Activated CD8-positive, alpha-beta memory T cell treated with anti-CD3 and anti-CD28 coated beads, Interleukin-2, amount 50 U/mL, for 48 hours (primary cell): Measurements from ENCODE around the gene CDKL4.
"Not testable (repeated sequence)": the region's sequence is repeated elsewhere in the genome, so short reads cannot be mapped to it uniquely, and the experiment has no call there.

Experiments
- DNase-seq: peaks from one replicate; pipeline ENCODE4 v3.0.0-alpha.2; 2020

CDKL4 gene

GRCh38 chr2:39176997-39177396 is 66.8 kb downstream of the CDKL4 start:
- no peak for DNase-seq

- no peak for DNase-seq
Observed at GRCh38 chr2:39175026-39175812, 68.6 kb downstream of the CDKL4 start.

GRCh38 chr2:39174022-39174421 is 69.7 kb downstream of the CDKL4 start:
- DNase-seq, result no peak

GRCh38 chr2:39172047-39172706 is 71.6 kb downstream of the CDKL4 start:
- DNase-seq, result not testable (repeated sequence)

GRCh38 chr2:39171621-39172020 is 72.1 kb downstream of the CDKL4 start:
- no peak for DNase-seq

- DNase-seq, result no peak
Observed at GRCh38 chr2:39164089-39164488, 79.7 kb downstream of the CDKL4 start.

GRCh38 chr2:39160982-39161381 is 82.8 kb downstream of the CDKL4 start:
- DNase-seq, result no peak

- no peak for DNase-seq
Observed at GRCh38 chr2:39159283-39159682, 84.5 kb downstream of the CDKL4 start.

- DNase-seq, result no peak
Observed at GRCh38 chr2:39158351-39158750, 85.4 kb downstream of the CDKL4 start.

- DNase-seq, result no peak
Observed at GRCh38 chr2:39156846-39157245, 86.9 kb downstream of the CDKL4 start.

- no peak for DNase-seq
Observed at GRCh38 chr2:39156107-39156506, 87.7 kb downstream of the CDKL4 start.

- DNase-seq, result not testable (repeated sequence)
Observed at GRCh38 chr2:39155573-39155972, 88.2 kb downstream of the CDKL4 start.

- no peak for DNase-seq
Observed at GRCh38 chr2:39154944-39155343, 88.8 kb downstream of the CDKL4 start.

GRCh38 chr2:39153312-39153711 is 90.5 kb downstream of the CDKL4 start:
- DNase-seq, result no peak

- no peak for DNase-seq
Observed at GRCh38 chr2:39152504-39152903, 91.3 kb downstream of the CDKL4 start.

- no peak for DNase-seq
Observed at GRCh38 chr2:39150890-39151497, 92.8 kb downstream of the CDKL4 start.

GRCh38 chr2:39150102-39150562 is 93.6 kb downstream of the CDKL4 start:
- DNase-seq, result no peak

- no peak for DNase-seq
Observed at GRCh38 chr2:39146630-39147029, 97.1 kb downstream of the CDKL4 start.

GRCh38 chr2:39145906-39146421 is 97.8 kb downstream of the CDKL4 start:
- DNase-seq, result no peak

GRCh38 chr2:39144416-39144815 is 99.4 kb downstream of the CDKL4 start:
- no peak for DNase-seq

- DNase-seq, result no peak
Observed at GRCh38 chr2:39142904-39143605, 100.7 kb downstream of the CDKL4 start.

- no peak for DNase-seq
Observed at GRCh38 chr2:39141334-39142271, 102.2 kb downstream of the CDKL4 start.
